ENCODE data around the gene IL36A. TPM values are rescaled to one million over a fixed set of nuclear protein-coding genes. Genes with fewer than 3 reads are reported as not detected.

Gene IL36A
- total and polyA plus RNA-seq, 4 donors = not detected

DNA sequence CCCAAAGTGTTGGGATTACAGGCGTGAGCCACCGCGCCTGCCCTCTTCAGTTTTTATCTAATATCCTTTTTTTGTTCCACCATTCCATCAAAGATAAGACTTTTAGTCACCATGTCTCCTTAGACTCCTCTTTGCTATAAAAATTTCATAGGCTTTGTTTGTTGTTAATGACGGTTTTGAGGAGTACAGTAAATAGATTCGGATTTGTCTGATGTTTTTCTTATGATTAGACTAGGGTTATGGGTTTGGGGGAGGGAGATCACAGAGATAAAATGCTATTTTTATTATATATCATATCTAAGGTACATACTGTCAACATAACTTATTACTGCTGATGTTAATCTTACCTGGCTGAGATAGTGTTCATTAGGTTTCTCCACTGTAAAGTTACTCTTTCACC is 41.2 kb downstream of the IL36A start:
- TF ChIP-seq, protein P1, sequence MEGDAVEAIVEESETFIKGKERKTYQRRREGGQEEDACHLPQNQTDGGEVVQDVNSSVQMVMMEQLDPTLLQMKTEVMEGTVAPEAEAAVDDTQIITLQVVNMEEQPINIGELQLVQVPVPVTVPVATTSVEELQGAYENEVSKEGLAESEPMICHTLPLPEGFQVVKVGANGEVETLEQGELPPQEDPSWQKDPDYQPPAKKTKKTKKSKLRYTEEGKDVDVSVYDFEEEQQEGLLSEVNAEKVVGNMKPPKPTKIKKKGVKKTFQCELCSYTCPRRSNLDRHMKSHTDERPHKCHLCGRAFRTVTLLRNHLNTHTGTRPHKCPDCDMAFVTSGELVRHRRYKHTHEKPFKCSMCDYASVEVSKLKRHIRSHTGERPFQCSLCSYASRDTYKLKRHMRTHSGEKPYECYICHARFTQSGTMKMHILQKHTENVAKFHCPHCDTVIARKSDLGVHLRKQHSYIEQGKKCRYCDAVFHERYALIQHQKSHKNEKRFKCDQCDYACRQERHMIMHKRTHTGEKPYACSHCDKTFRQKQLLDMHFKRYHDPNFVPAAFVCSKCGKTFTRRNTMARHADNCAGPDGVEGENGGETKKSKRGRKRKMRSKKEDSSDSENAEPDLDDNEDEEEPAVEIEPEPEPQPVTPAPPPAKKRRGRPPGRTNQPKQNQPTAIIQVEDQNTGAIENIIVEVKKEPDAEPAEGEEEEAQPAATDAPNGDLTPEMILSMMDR (IDR thresholded peaks at IDR 0.05; ENCODE audit: control extremely low read depth, extremely low read depth) = no peak
- Histone ChIP-seq H3K4me1 (ENCODE audit: control insufficient read depth in 5 of 5, insufficient read depth in 5 of 5, low read length in 5 of 5) (no peaks in the 10 kb centered on the region), H3K9ac (ENCODE audit: insufficient read depth in 1 of 2, low read length in 2 of 2) (no peak overlapping the region), H3K4me3 (no peak overlapping the region), H3K36me3 (ENCODE audit: control insufficient read depth in 4 of 4, insufficient read depth in 4 of 4, low read length in 4 of 4) (no peaks in the 10 kb centered on the region), H3K27ac (ENCODE audit: low read depth in 1 of 2, low read length in 1 of 2) (no peak overlapping the region), H3K9me3 (ENCODE audit: control insufficient read depth in 4 of 4, insufficient read depth in 3 of 4, low read length in 3 of 4) (no peaks in the 10 kb centered on the region), H3K27me3 (ENCODE audit: control insufficient read depth in 3 of 3, insufficient read depth in 3 of 3, low read length in 2 of 3) (no peaks in the 10 kb centered on the region)
- DNase-seq (no peak), ATAC-seq (ENCODE audit: insufficient read depth, low FRiP score) (no peak)
- WGBS, 2 donors = 88 to 97% methylated on average over 5 of the region's 5 CpGs

- 95% methylated on average over 38 of the region's 38 CpGs for WGBS, 2 donors
- ATAC-seq (ENCODE audit: insufficient read depth, low FRiP score) = no peak
- H3K36me3 ChIP-seq (ENCODE audit: control insufficient read depth in 4 of 4, insufficient read depth in 4 of 4, low read length in 4 of 4) = no peaks in the 10 kb centered on the region
- H3K27me3 ChIP-seq (ENCODE audit: control insufficient read depth in 3 of 3, insufficient read depth in 3 of 3, low read length in 2 of 3) = no peaks in the 10 kb centered on the region
- DNase-seq = no peak
- H3K9ac ChIP-seq (ENCODE audit: insufficient read depth in 1 of 2, low read length in 2 of 2) = no peak overlapping the region
- H3K27ac ChIP-seq (ENCODE audit: low read depth in 1 of 2, low read length in 1 of 2) = no peak overlapping the region
- no peaks in the 10 kb centered on the region for H3K4me1 ChIP-seq (ENCODE audit: control insufficient read depth in 5 of 5, insufficient read depth in 5 of 5, low read length in 5 of 5)
- H3K9me3 ChIP-seq (ENCODE audit: control insufficient read depth in 4 of 4, insufficient read depth in 3 of 4, low read length in 3 of 4) = peaks cover 0 to 10% (median 4%) of the 10 kb centered on the region in 4 donors
- no peak overlapping the region for H3K4me3 ChIP-seq
- TF ChIP-seq, protein P1 (IDR thresholded peaks at IDR 0.05; ENCODE audit: control extremely low read depth, extremely low read depth) = no peak
Observed at GRCh38 chr2:113050921-113051895, 45.9 kb downstream of the IL36A start.

GRCh38 chr2:113052396-113052917 is 47.2 kb downstream of the IL36A start, which contains the start of gene IL36B:
Gene IL36B (minus strand): TSS chr2:113052867.
- no peak for ATAC-seq (ENCODE audit: insufficient read depth, low FRiP score)
- WGBS, 2 donors = 65 to 87% methylated on average over 6 of the region's 6 CpGs
- TF ChIP-seq, protein P1 (IDR thresholded peaks at IDR 0.05; ENCODE audit: control extremely low read depth, extremely low read depth) = no peak

More at GRCh38 chr2:113052396-113052917, 47.2 kb downstream of the IL36A start, which contains the start of gene IL36B:
- H3K4me3 ChIP-seq = no peak within 1 kb of the TSS
- DNase-seq = no peak
- H3K4me1 ChIP-seq (ENCODE audit: control insufficient read depth in 5 of 5, insufficient read depth in 5 of 5, low read length in 5 of 5) = no peaks in the 10 kb centered on the region
- no peaks in the 10 kb centered on the region for H3K27me3 ChIP-seq (ENCODE audit: control insufficient read depth in 3 of 3, insufficient read depth in 3 of 3, low read length in 2 of 3)
- no peaks in the 10 kb centered on the region for H3K36me3 ChIP-seq (ENCODE audit: control insufficient read depth in 4 of 4, insufficient read depth in 4 of 4, low read length in 4 of 4)
- H3K27ac ChIP-seq (ENCODE audit: low read depth in 1 of 2, low read length in 1 of 2) = no peak within 1 kb of the TSS
- H3K9ac ChIP-seq (ENCODE audit: insufficient read depth in 1 of 2, low read length in 2 of 2) = no peak within 1 kb of the TSS
- H3K9me3 ChIP-seq (ENCODE audit: control insufficient read depth in 4 of 4, insufficient read depth in 3 of 4, low read length in 3 of 4) = peaks cover 0 to 10% (median 4%) of the 10 kb centered on the region in 4 donors

All from lung (tissue), 12 donors.